ENCODE data around the gene CCDC174.

DNA sequence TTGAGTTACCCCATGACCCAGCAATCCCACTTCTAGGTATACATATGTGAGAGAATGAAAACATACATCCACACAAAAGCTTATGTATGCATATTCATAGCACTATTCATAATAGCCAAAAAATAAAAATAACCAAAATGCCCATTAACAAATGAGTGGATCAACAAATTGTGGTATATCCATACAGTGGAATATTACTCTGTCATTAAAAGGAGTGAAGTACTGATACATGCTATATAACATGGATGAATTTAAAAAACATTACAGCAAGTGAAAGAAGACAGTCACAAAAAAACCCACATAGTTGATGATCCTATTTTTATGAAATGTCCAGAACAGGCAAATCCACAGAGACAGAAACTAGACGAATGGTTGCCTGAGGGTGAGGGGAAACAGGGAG is 28.6 kb downstream of the CCDC174 start:
- TF ChIP-seq, protein P1, sequence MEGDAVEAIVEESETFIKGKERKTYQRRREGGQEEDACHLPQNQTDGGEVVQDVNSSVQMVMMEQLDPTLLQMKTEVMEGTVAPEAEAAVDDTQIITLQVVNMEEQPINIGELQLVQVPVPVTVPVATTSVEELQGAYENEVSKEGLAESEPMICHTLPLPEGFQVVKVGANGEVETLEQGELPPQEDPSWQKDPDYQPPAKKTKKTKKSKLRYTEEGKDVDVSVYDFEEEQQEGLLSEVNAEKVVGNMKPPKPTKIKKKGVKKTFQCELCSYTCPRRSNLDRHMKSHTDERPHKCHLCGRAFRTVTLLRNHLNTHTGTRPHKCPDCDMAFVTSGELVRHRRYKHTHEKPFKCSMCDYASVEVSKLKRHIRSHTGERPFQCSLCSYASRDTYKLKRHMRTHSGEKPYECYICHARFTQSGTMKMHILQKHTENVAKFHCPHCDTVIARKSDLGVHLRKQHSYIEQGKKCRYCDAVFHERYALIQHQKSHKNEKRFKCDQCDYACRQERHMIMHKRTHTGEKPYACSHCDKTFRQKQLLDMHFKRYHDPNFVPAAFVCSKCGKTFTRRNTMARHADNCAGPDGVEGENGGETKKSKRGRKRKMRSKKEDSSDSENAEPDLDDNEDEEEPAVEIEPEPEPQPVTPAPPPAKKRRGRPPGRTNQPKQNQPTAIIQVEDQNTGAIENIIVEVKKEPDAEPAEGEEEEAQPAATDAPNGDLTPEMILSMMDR (IDR thresholded peaks at IDR 0.05; ENCODE audit: low read length) = no peak
- no peak for TF ChIP-seq EZH2 (IDR thresholded peaks at IDR 0.05; ENCODE audit: borderline replicate concordance, low read length)
